Progenitor cell of endocrine pancreas (in vitro differentiated cells): Measurements from ENCODE around the gene PLA2G10. TPM values are rescaled to one million over a fixed set of nuclear protein-coding genes. Genes with fewer than 3 reads are reported as not detected.
"Not testable (repeated sequence)": the region's sequence is repeated elsewhere in the genome, so short reads cannot be mapped to it uniquely, and the experiment has no call there.

Experiments
- DNase-seq: peaks from one replicate; pipeline ENCODE4 v3.0.0; 2021; ENCODE audit warnings: low spot score; ENCODE audit not compliant: unreplicated experiment
- H3K27ac Mint-ChIP-seq: 2 replicates; pipeline ENCODE4 v1.8.0; 2021; ENCODE audit warnings: mild to moderate bottlenecking, moderate library complexity, mixed read lengths
- H3K27me3 Mint-ChIP-seq: 2 replicates; pipeline ENCODE4 v1.8.0; 2021; ENCODE audit warnings: mixed read lengths
- H3K36me3 Mint-ChIP-seq: 2 replicates; pipeline ENCODE4 v1.8.0; 2022; ENCODE audit warnings: mixed read lengths; ENCODE audit not compliant: insufficient read depth
- H3K4me1 Mint-ChIP-seq: 2 replicates; pipeline ENCODE4 v1.8.0; 2021; ENCODE audit warnings: low read depth, mixed read lengths
- H3K4me3 Mint-ChIP-seq: 2 replicates; pipeline ENCODE4 v1.8.0; 2021; ENCODE audit warnings: low read depth, mild to moderate bottlenecking, moderate library complexity, mixed read lengths
- H3K9me3 Mint-ChIP-seq: 2 replicates; pipeline ENCODE4 v1.8.0; 2021; ENCODE audit warnings: low read depth, mixed read lengths
- total RNA-seq: library from RNA; stranded (reverse); gene quantifications from 2 replicates; pipeline ENCODE4 v1.2.1, GENCODE V29; 2021
- TF ChIP-seq, protein P1 (sequence below): fragments of 200-600 bp; sonication (generic); IDR thresholded peaks from one replicate; pipeline ENCODE4 v1.5.0; 2021; ENCODE audit warnings: antibody characterized with exemption, mild to moderate bottlenecking; ENCODE audit not compliant: unreplicated experiment

PLA2G10 gene
- total RNA-seq, 1 donor from 2014 or later: 2.2 TPM

DNA sequence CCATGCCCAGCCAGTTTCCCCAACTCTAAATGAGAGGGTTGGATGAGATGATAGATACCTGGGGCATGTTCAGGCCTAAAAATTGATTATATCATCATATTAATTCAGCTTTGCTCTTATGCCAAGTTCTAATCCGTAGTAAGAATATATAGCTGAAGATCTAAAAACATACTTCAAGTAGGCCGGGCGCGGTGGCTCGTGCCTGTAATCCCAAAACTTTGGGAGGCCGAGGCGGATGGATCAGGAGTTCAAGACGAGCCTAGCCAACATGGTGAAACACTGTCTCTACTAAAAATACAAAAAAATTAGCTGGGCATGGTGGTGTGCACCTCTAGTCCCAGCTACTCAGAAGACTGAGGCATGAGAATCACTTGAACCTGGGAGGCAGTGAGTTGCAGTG lies 12.0 kb downstream of the PLA2G10 start:
- no peaks in the 10 kb centered on the region for H3K4me1 Mint-ChIP-seq
- TF ChIP-seq, protein P1, sequence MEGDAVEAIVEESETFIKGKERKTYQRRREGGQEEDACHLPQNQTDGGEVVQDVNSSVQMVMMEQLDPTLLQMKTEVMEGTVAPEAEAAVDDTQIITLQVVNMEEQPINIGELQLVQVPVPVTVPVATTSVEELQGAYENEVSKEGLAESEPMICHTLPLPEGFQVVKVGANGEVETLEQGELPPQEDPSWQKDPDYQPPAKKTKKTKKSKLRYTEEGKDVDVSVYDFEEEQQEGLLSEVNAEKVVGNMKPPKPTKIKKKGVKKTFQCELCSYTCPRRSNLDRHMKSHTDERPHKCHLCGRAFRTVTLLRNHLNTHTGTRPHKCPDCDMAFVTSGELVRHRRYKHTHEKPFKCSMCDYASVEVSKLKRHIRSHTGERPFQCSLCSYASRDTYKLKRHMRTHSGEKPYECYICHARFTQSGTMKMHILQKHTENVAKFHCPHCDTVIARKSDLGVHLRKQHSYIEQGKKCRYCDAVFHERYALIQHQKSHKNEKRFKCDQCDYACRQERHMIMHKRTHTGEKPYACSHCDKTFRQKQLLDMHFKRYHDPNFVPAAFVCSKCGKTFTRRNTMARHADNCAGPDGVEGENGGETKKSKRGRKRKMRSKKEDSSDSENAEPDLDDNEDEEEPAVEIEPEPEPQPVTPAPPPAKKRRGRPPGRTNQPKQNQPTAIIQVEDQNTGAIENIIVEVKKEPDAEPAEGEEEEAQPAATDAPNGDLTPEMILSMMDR: no peak
- no peak overlapping the region for H3K27ac Mint-ChIP-seq
- H3K27me3 Mint-ChIP-seq: no peaks in the 10 kb centered on the region
- no peak for DNase-seq
- no peak overlapping the region for H3K4me3 Mint-ChIP-seq
- H3K9me3 Mint-ChIP-seq: peaks cover 3% of the 10 kb centered on the region
- peaks cover 2% of the 10 kb centered on the region for H3K36me3 Mint-ChIP-seq

DNA sequence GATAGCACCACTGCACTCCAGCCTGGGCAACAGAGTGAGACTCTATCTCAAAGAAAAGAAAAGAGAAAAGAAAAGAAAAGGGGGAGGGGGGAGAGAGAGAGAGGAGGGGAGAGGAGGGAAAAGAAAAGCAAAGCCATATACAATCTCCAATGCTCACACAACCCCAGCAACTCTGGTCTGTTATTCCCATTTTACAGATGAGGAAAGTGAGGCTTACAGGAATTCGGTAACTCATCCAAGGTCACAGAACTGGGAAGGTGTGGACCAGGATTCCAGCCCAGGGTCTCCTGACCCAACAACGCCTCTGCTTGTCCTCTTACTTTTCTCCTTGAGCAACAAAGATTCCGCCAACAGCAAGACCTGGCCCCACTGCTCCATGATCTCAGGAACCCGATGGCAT lies 13.0 kb downstream of the PLA2G10 start:
- H3K27ac Mint-ChIP-seq: no peak overlapping the region
- H3K4me3 Mint-ChIP-seq: no peak overlapping the region
- no peak for DNase-seq
- no peaks in the 10 kb centered on the region for H3K27me3 Mint-ChIP-seq
- peaks cover 4% of the 10 kb centered on the region for H3K36me3 Mint-ChIP-seq
- TF ChIP-seq, protein P1: no peak
- H3K9me3 Mint-ChIP-seq: peaks cover 3% of the 10 kb centered on the region
- H3K4me1 Mint-ChIP-seq: no peaks in the 10 kb centered on the region

DNA sequence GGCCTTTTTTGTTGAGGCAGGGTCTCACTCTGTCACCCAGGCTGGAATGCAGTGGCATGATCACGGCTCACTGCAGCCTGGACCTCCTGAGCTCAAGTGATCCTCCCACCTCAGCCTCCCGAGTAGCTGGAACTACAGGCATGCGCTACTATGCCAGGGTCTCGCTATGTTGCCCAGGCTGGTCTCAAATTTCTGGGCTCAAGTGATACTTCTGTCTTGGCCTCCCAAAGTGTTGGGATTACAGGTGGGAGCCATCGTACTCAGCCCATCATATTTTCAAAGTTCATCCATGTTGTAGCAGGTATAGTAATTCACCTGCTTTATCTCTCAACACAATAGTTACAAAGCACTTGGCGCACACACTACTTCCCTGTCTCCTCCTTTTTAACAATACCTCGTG lies 13.7 kb downstream of the PLA2G10 start:
- H3K27me3 Mint-ChIP-seq, H3K36me3 Mint-ChIP-seq, DNase-seq, H3K4me3 Mint-ChIP-seq, H3K4me1 Mint-ChIP-seq, H3K9me3 Mint-ChIP-seq, H3K27ac Mint-ChIP-seq: not testable (repeated sequence)

DNA sequence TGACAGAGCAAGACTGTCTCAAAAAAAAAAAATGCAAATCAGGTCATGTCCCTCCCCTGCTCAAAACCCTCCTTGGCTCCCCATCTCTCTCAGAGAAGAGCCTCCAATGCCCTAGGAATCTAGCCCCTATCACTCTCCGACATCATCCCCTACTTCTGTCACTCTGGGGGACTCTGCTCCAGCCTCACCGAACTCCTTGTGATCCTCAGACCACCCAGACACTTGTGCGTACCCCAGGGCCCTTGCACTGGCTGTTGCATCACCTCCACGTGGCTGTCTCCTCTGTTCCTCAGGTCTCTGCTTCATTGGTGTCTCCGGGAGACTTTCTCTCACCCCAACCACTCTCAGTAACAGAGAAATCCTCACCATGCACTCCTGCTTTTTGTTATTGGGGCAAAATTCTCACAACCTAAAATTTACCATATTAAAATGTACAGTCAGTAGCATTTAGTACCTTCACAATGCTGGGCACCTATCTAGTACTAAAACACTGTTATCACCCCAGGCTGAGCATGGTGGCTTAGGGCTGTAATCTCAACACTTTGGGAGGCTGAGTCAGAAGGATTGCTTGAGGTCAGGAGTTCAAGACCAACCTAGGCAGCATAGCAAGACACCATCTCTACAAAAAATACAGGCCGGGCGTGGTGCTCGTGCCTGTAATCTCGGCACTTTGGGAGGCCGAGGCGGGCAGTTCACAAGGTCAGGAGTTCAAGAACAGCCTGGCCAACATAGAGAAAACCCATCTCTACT lies 15.2 kb downstream of the PLA2G10 start:
- H3K4me1 Mint-ChIP-seq: no peaks in the 10 kb centered on the region
- no peak for DNase-seq
- TF ChIP-seq, protein P1: no peak
- peak overlapping the region; percentile 63 for H3K27ac Mint-ChIP-seq
- H3K9me3 Mint-ChIP-seq: peaks cover 3% of the 10 kb centered on the region
- peaks cover 4% of the 10 kb centered on the region for H3K36me3 Mint-ChIP-seq
- H3K27me3 Mint-ChIP-seq: no peaks in the 10 kb centered on the region
- H3K4me3 Mint-ChIP-seq: no peak overlapping the region

DNA sequence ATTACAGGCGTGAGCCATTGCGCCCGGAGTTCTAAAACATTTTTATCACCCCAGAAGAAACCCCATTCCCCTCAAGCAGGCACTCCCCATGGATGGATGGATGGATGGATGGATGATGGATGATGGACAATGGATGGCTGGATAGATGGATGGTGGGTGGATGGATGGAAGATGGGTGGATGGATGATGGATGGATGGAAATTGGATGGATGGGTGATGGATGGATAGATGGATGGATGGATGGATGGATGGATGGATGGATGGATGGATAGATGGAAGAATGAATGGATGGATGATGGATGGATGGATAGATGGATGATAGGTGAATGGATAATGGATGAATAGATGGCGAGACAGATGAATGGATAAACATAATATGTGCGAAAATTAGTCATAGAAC lies 16.5 kb downstream of the PLA2G10 start:
- DNase-seq: no peak
- H3K36me3 Mint-ChIP-seq: peaks cover 4% of the 10 kb centered on the region
- H3K9me3 Mint-ChIP-seq: peaks cover 3% of the 10 kb centered on the region
- H3K4me1 Mint-ChIP-seq: no peaks in the 10 kb centered on the region
- no peak overlapping the region for H3K4me3 Mint-ChIP-seq
- no peaks in the 10 kb centered on the region for H3K27me3 Mint-ChIP-seq
- H3K27ac Mint-ChIP-seq: no peak overlapping the region
- TF ChIP-seq, protein P1: no peak

DNA sequence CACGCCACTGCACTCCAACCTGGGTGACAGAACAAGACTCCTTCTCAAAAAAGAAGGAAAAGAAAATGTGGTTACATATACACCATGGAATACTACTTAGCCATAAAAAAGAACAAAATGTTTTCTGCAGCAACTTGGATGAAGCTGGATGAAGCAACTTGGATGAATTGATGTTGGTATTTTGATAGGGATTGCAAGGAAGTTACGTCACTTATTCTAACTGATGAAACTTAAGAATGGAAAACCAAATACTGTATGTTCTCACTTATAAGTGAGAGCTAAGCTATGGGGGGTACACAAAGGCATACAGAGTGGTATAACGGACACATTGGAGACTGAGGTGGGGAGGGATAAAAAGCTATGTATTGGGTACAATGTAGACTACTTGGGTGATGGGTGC lies 17.5 kb downstream of the PLA2G10 start:
- TF ChIP-seq, protein P1: no peak
- Mint-ChIP-seq H3K27me3 (no peaks in the 10 kb centered on the region), H3K9me3 (peaks cover 3% of the 10 kb centered on the region), H3K27ac (no peak overlapping the region), H3K4me1 (peaks cover 7% of the 10 kb centered on the region), H3K4me3 (no peak overlapping the region), H3K36me3 (peaks cover 4% of the 10 kb centered on the region)
- no peak for DNase-seq
